SU-DHL-6 (cell line): ENCODE data around the gene AP2S1.

Experiments
- CTCF ChIP-seq: fragments of 200-600 bp; sonication (generic); IDR thresholded peaks from one replicate; pipeline ENCODE4 v1.5.1; 2017; ENCODE audit warnings: antibody characterized with exemption, mild to moderate bottlenecking, low read length, moderate library complexity; ENCODE audit not compliant: insufficient read depth, poor library complexity, severe bottlenecking
- EZH2phosphoT487 ChIP-seq: fragments of 200-600 bp; sonication (generic), shearing (Covaris generic); conservative IDR thresholded peaks from 2 replicates; pipeline ENCODE4 v1.6.1; 2018; ENCODE audit warnings: mild to moderate bottlenecking, antibody characterized with exemption, low read length, moderate library complexity, mixed read lengths

GRCh38 chr19:46841458-46842083 is 9.1 kb downstream of the AP2S1 start:
- TF ChIP-seq CTCF (no peak), EZH2phosphoT487 (no peak)
